ENCODE results near the gene BEST2.

DNA sequence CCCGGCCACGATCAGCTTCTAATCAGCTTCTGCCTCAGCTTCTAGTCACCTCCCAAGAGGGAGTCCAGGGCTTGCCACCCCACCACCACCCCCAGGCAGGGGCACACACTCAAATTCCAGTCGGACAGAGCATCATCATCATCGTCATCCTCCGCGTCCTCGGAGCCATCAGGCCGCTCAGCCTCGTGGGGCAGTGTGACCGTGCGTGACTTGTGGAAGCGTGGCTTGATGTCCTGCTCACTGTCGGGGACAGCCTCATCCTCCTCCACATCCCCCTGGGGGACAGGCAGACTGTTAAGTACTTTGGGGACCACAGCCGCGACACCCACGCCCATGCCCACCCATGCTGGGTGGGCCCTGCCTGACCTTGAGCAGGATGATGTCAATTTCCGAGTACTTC is 40.4 kb upstream of the BEST2 start:
- TF ChIP-seq, protein P1, sequence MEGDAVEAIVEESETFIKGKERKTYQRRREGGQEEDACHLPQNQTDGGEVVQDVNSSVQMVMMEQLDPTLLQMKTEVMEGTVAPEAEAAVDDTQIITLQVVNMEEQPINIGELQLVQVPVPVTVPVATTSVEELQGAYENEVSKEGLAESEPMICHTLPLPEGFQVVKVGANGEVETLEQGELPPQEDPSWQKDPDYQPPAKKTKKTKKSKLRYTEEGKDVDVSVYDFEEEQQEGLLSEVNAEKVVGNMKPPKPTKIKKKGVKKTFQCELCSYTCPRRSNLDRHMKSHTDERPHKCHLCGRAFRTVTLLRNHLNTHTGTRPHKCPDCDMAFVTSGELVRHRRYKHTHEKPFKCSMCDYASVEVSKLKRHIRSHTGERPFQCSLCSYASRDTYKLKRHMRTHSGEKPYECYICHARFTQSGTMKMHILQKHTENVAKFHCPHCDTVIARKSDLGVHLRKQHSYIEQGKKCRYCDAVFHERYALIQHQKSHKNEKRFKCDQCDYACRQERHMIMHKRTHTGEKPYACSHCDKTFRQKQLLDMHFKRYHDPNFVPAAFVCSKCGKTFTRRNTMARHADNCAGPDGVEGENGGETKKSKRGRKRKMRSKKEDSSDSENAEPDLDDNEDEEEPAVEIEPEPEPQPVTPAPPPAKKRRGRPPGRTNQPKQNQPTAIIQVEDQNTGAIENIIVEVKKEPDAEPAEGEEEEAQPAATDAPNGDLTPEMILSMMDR (conservative IDR thresholded peaks at IDR 0.05 in 1 of 2, IDR thresholded peaks at IDR 0.05 in 1 of 2; ENCODE audit: extremely low read depth in 1 of 2, insufficient read depth in 1 of 2, low read depth in 1 of 2, low read length in 2 of 2) = no peak
- TF ChIP-seq EZH2 (IDR thresholded peaks at IDR 0.05; ENCODE audit: borderline replicate concordance, low read length) = no peak
